ENCODE data around the gene ABHD15.

The ABHD15 gene

GRCh38 chr17:29569245-29569950 is 2.6 kb upstream of the ABHD15 start:
- Histone ChIP-seq H3K79me2 (ENCODE audit: insufficient read depth, low read depth) (peaks cover 6% of the 10 kb centered on the region; the same call in 1 of the 2 replicates), H3K4me1 (ENCODE audit: low read depth, poor library complexity, severe bottlenecking) (peaks cover 21% of the 10 kb centered on the region), H3K27ac (no peak overlapping the region), H4K20me1 (ENCODE audit: insufficient read depth) (no peaks in the 10 kb centered on the region), H3K4me2 (peak overlapping the region; percentile 83), H3K4me3 (IDR thresholded peaks at IDR 0.05; ENCODE audit: insufficient read depth, low read depth, low read length) (no peak overlapping the region), H3K36me3 (ENCODE audit: insufficient read depth) (no peaks in the 10 kb centered on the region), H3K9ac (peak overlapping the region; percentile 57; the same call in 1 of the 2 replicates), H2AFZ (ENCODE audit: low read depth) (peak overlapping the region; percentile 97; the same call in 1 of the 2 replicates), H3K27me3 (ENCODE audit: insufficient read depth, low read depth) (no peaks in the 10 kb centered on the region)
- no peak for TF ChIP-seq CTCF (conservative IDR thresholded peaks at IDR 0.05; ENCODE audit: low read depth, low read length)

- H3K27me3 ChIP-seq (ENCODE audit: insufficient read depth, low read depth), result no peaks in the 10 kb centered on the region
- H3K79me2 ChIP-seq (ENCODE audit: insufficient read depth, low read depth), result peaks cover 11% of the 10 kb centered on the region; the same call in 1 of the 2 replicates
- H3K27ac ChIP-seq, result peak within 1 kb of the TSS; percentile 90
- H3K4me1 ChIP-seq (ENCODE audit: low read depth, poor library complexity, severe bottlenecking), result peaks cover 29% of the 10 kb centered on the region
- no peak; the same call in 1 of the 2 replicates for TF ChIP-seq CTCF (conservative IDR thresholded peaks at IDR 0.05; ENCODE audit: low read depth, low read length)
- H4K20me1 ChIP-seq (ENCODE audit: insufficient read depth), result no peaks in the 10 kb centered on the region
- no peak within 1 kb of the TSS for H3K4me3 ChIP-seq (IDR thresholded peaks at IDR 0.05; ENCODE audit: insufficient read depth, low read depth, low read length)
- no peaks in the 10 kb centered on the region for H3K36me3 ChIP-seq (ENCODE audit: insufficient read depth)
- peak within 1 kb of the TSS; percentile 83 for H3K4me2 ChIP-seq
- peak within 1 kb of the TSS; percentile 76 for H3K9ac ChIP-seq
- H2AFZ ChIP-seq (ENCODE audit: low read depth), result peak within 1 kb of the TSS; percentile 97
These were observed 1.8 kb upstream of the ABHD15 start, which contains the start of gene TP53I13 for GRCh38 chr17:29568331-29569244. TP53I13 (plus strand) TSS chr17:29568701; CDS start chr17:29568759, 58 bp downstream.

- Histone ChIP-seq H3K79me2 (ENCODE audit: insufficient read depth, low read depth) (peaks cover 11% of the 10 kb centered on the region; the same call in 1 of the 2 replicates), H2AFZ (ENCODE audit: low read depth) (peak overlapping the region; percentile 96), H3K4me2 (peak overlapping the region; percentile 74), H3K27ac (peak overlapping the region; percentile 90), H3K36me3 (ENCODE audit: insufficient read depth) (no peaks in the 10 kb centered on the region), H3K9ac (peak overlapping the region; percentile 76), H3K4me3 (IDR thresholded peaks at IDR 0.05; ENCODE audit: insufficient read depth, low read depth, low read length) (no peak overlapping the region), H4K20me1 (ENCODE audit: insufficient read depth) (no peaks in the 10 kb centered on the region), H3K4me1 (ENCODE audit: low read depth, poor library complexity, severe bottlenecking) (peaks cover 30% of the 10 kb centered on the region), H3K27me3 (ENCODE audit: insufficient read depth, low read depth) (no peaks in the 10 kb centered on the region)
- TF ChIP-seq CTCF (conservative IDR thresholded peaks at IDR 0.05; ENCODE audit: low read depth, low read length), result peak; percentile 19; the same call in 1 of the 2 replicates
These were observed 905 bp upstream of the ABHD15 start for GRCh38 chr17:29567554-29568330.

- H3K36me3 ChIP-seq (ENCODE audit: insufficient read depth), result no peaks in the 10 kb centered on the region
- peak overlapping the region; percentile 74 for H3K4me2 ChIP-seq
- H2AFZ ChIP-seq (ENCODE audit: low read depth), result peak overlapping the region; percentile 96
- no peak for TF ChIP-seq CTCF (conservative IDR thresholded peaks at IDR 0.05; ENCODE audit: low read depth, low read length)
- H3K79me2 ChIP-seq (ENCODE audit: insufficient read depth, low read depth), result peaks cover 11% of the 10 kb centered on the region; the same call in 1 of the 2 replicates
- peak overlapping the region; percentile 76; the same call in 1 of the 2 replicates for H3K9ac ChIP-seq
- H3K27me3 ChIP-seq (ENCODE audit: insufficient read depth, low read depth), result no peaks in the 10 kb centered on the region
- no peak overlapping the region for H3K4me3 ChIP-seq (IDR thresholded peaks at IDR 0.05; ENCODE audit: insufficient read depth, low read depth, low read length)
- no peaks in the 10 kb centered on the region for H4K20me1 ChIP-seq (ENCODE audit: insufficient read depth)
- H3K4me1 ChIP-seq (ENCODE audit: low read depth, poor library complexity, severe bottlenecking), result peaks cover 30% of the 10 kb centered on the region
- H3K27ac ChIP-seq, result peak overlapping the region; percentile 90
These were observed 392 bp upstream of the ABHD15 start for GRCh38 chr17:29567304-29567553.

All from KMS-11 (cell line).